CD14-positive monocyte (primary cell): Measurements from ENCODE around the gene APP. TPM values are rescaled to one million over a fixed set of nuclear protein-coding genes. Genes with fewer than 3 reads are reported as not detected.

ENCODE experiments used
- DNase-seq, 3 donors: peaks; one replicate each; pipeline ENCODE4 v3.0.0-alpha.2; 2011 to 2022
- H2AFZ ChIP-seq: 2 replicates; pipeline ENCODE4 v1.6.0; 2012; ENCODE audit warnings: mild to moderate bottlenecking, low read depth, low read length, inconsistent platforms; ENCODE audit not compliant: insufficient read depth, poor library complexity, severe bottlenecking
- H3K27ac ChIP-seq, 2 donors: 1 replicate in 1 of 2; 2 replicates in 1 of 2; pipeline ENCODE4 v1.5.1; 2012 to 2013; ENCODE audit warnings: low read length in 2 of 2, control low read depth in 1 of 2, inconsistent platforms in 1 of 2, low read depth in 1 of 2, mild to moderate bottlenecking in 1 of 2
- H3K27me3 ChIP-seq, 2 donors: one replicate each; pipeline versions ENCODE4 v1.6.0 to v1.6.1; 2011 to 2013; ENCODE audit warnings: low read length in 2 of 2; ENCODE audit not compliant: control insufficient read depth in 2 of 2, insufficient read depth in 2 of 2
- H3K36me3 ChIP-seq, 2 donors: replicated peaks in 1 of 2; 1 replicate in 1 of 2; 2 replicates in 1 of 2; pipeline versions ENCODE4 v1.5.1 to v1.6.1; 2012 to 2013; ENCODE audit warnings: low read length in 2 of 2, control low read depth in 1 of 2, inconsistent platforms in 1 of 2, mild to moderate bottlenecking in 1 of 2; ENCODE audit not compliant: insufficient read depth in 2 of 2, control insufficient read depth in 1 of 2
- H3K4me1 ChIP-seq, 2 donors: 1 replicate in 1 of 2; 2 replicates in 1 of 2; pipeline versions ENCODE4 v1.5.1 to v1.6.1; 2012 to 2013; ENCODE audit warnings: low read length in 2 of 2, control low read depth in 1 of 2, inconsistent platforms in 1 of 2, mild to moderate bottlenecking in 1 of 2, moderate library complexity in 1 of 2; ENCODE audit not compliant: insufficient read depth in 2 of 2, control insufficient read depth in 1 of 2
- H3K4me2 ChIP-seq: replicated peaks from 2 replicates; pipeline ENCODE3; 2012; ENCODE audit warnings: low read length, moderate library complexity, mild to moderate bottlenecking; ENCODE audit not compliant: poor library complexity, severe bottlenecking; ENCODE audit errors: extremely low read depth
- H3K4me3 ChIP-seq, 3 experiments: fragments of 200-600 bp in 1 of 3; sonication (generic) in 1 of 3; replicated peaks in 1 of 3; 1 replicate in 2 of 3; 2 replicates in 1 of 3; pipeline ENCODE4 v1.5.1; 2011 to 2013; ENCODE audit warnings: low read length in 3 of 3, mild to moderate bottlenecking in 3 of 3, control low read depth in 2 of 3, low read depth in 2 of 3, inconsistent platforms in 1 of 3, moderate library complexity in 1 of 3
- H3K79me2 ChIP-seq: 2 replicates; pipeline ENCODE4 v1.6.0; 2012; ENCODE audit warnings: mild to moderate bottlenecking, control low read depth, inconsistent platforms, low read length, moderate library complexity; ENCODE audit not compliant: insufficient read depth
- H3K9ac ChIP-seq: 2 replicates; pipeline ENCODE4 v1.6.0; 2017; ENCODE audit warnings: low read length, mild to moderate bottlenecking; ENCODE audit not compliant: insufficient read depth, poor library complexity, severe bottlenecking
- H3K9me3 ChIP-seq, 2 donors: replicated peaks in 1 of 2; 1 replicate in 1 of 2; 2 replicates in 1 of 2; pipeline versions ENCODE4 v1.5.1 to v1.6.1; 2012 to 2013; ENCODE audit warnings: low read length in 2 of 2, control low read depth in 1 of 2; ENCODE audit not compliant: control insufficient read depth in 1 of 2, insufficient read depth in 1 of 2
- H4K20me1 ChIP-seq: 2 replicates; pipeline ENCODE4 v1.6.0; 2012; ENCODE audit warnings: mild to moderate bottlenecking, low read length, control low read depth, moderate library complexity; ENCODE audit not compliant: insufficient read depth
- H3K27ac Mint-ChIP-seq, 7 donors: one replicate each; pipeline ENCODE4 v1.8.0; 2020; ENCODE audit warnings: mild to moderate bottlenecking in 7 of 7, mixed read lengths in 7 of 7, moderate library complexity in 6 of 7, inconsistent platforms in 2 of 7
- H3K27me3 Mint-ChIP-seq, 3 donors: one replicate each; pipeline ENCODE4 v1.8.0; 2021 to 2022; ENCODE audit warnings: low read depth in 3 of 3, mild to moderate bottlenecking in 3 of 3, mixed read lengths in 3 of 3, moderate library complexity in 3 of 3, inconsistent platforms in 1 of 3
- H3K36me3 Mint-ChIP-seq, 2 donors: one replicate each; pipeline ENCODE4 v1.8.0; 2020; ENCODE audit warnings: mixed read lengths in 2 of 2, inconsistent platforms in 1 of 2, mild to moderate bottlenecking in 1 of 2
- H3K4me1 Mint-ChIP-seq: one replicate; pipeline ENCODE4 v1.8.0; 2020; ENCODE audit warnings: mild to moderate bottlenecking, mixed read lengths
- H3K4me3 Mint-ChIP-seq, 2 donors: one replicate each; pipeline ENCODE4 v1.8.0; 2020; ENCODE audit warnings: mild to moderate bottlenecking in 2 of 2, mixed read lengths in 2 of 2, moderate library complexity in 1 of 2
- H3K9me3 Mint-ChIP-seq, 7 donors: one replicate each; pipeline ENCODE4 v1.8.0; 2020 to 2022; ENCODE audit warnings: mixed read lengths in 7 of 7, mild to moderate bottlenecking in 6 of 7, moderate library complexity in 6 of 7, inconsistent platforms in 2 of 7
- CTCF ChIP-seq: fragments of 200-600 bp; IDR thresholded peaks from one replicate; pipeline ENCODE4 v1.8.0; 2022; ENCODE audit warnings: antibody characterized with exemption, mild to moderate bottlenecking
- WGBS: methylation state at CpG from one replicate; pipeline ENCODE4 v1.1.5; 2013; ENCODE audit warnings: missing lambda C conversion rate; ENCODE audit not compliant: insufficient coverage; 5-methylcytosine and 5-hydroxymethylcytosine counted together
- intact Hi-C, 2 donors: fragments of 100-400 bp; cut with micrococcal nuclease; formaldehyde crosslinking; loops; one replicate each; pipeline versions ENCODE4 v1.15.0 to v1.15.1; 2023
- polyA plus RNA-seq, 3 donors: library from polyadenylated mRNA; depleted of rRNA in 1 of 3; unstranded in 2 of 3; stranded (reverse) in 1 of 3; fragments of 300-500 nt in 2 of 3; fragments of >200 nt in 1 of 3; fragmentation: Illumina TruSeq in 2 of 3; gene quantifications; 1 replicate in 2 of 3; 2 replicates in 1 of 3; pipeline ENCODE4 v1.2.3, GENCODE V29; 2012 to 2021

Gene APP
- polyA plus RNA-seq, 3 donors = 28.0 to 118 (median 35.1) TPM

- Histone ChIP-seq H3K9ac (no peak overlapping the region), H3K4me3 (no peak overlapping the region), H3K27ac (no peak overlapping the region), H3K79me2 (no peaks in the 10 kb centered on the region), H3K36me3 (no peaks in the 10 kb centered on the region), H4K20me1 (no peaks in the 10 kb centered on the region), H3K9me3 (peaks cover 15 to 19% of the 10 kb centered on the region in 2 donors), H3K4me2 (no peak overlapping the region), H3K4me1 (no peaks in the 10 kb centered on the region), H2AFZ (no peak overlapping the region), H3K27me3 (no peaks in the 10 kb centered on the region)
- peaks cover 0 to 1% (median 0%) of the 10 kb centered on the region in 3 donors for H3K27me3 Mint-ChIP-seq
- no peaks in the 10 kb centered on the region for H3K4me1 Mint-ChIP-seq
- 40% methylated on average over 1 of the region's 3 CpGs for WGBS
- H3K27ac Mint-ChIP-seq = no peak overlapping the region
- no peaks in the 10 kb centered on the region for H3K36me3 Mint-ChIP-seq
- intact Hi-C loops = no loop called here
- DNase-seq = no peak
- peaks cover 7 to 38% (median 14%) of the 10 kb centered on the region in 7 donors for H3K9me3 Mint-ChIP-seq
- no peak for TF ChIP-seq CTCF
- no peak overlapping the region for H3K4me3 Mint-ChIP-seq
Observed at GRCh38 chr21:25842925-25843324, 327.6 kb downstream of the APP start.

GRCh38 chr21:25838809-25839208 lies 331.8 kb downstream of the APP start:
- Histone ChIP-seq H3K79me2 (no peaks in the 10 kb centered on the region), H4K20me1 (no peaks in the 10 kb centered on the region), H3K9me3 (peaks cover 15 to 31% of the 10 kb centered on the region in 2 donors), H3K27me3 (no peaks in the 10 kb centered on the region), H3K4me1 (no peaks in the 10 kb centered on the region), H3K4me2 (no peak overlapping the region), H3K4me3 (no peak overlapping the region), H2AFZ (no peak overlapping the region), H3K9ac (no peak overlapping the region), H3K36me3 (no peaks in the 10 kb centered on the region), H3K27ac (no peak overlapping the region)
- intact Hi-C loops = no loop called here
- Mint-ChIP-seq H3K9me3 (peaks cover 6 to 36% (median 12%) of the 10 kb centered on the region in 7 donors), H3K4me1 (no peaks in the 10 kb centered on the region), H3K27ac (no peak overlapping the region), H3K27me3 (peaks cover 0 to 1% (median 0%) of the 10 kb centered on the region in 3 donors), H3K4me3 (no peak overlapping the region), H3K36me3 (no peaks in the 10 kb centered on the region)
- no peak for DNase-seq
- no CpG with 5 or more reads among the region's 4 CpGs for WGBS
- no peak for TF ChIP-seq CTCF
